Activated CD4-positive, alpha-beta T cell treated with anti-CD3 and anti-CD28 coated beads, Interleukin-2, amount 50 U/mL, for 1 hour (primary cell): ENCODE results near the gene CRYBB2.
"Not testable (repeated sequence)": the region's sequence is repeated elsewhere in the genome, so short reads cannot be mapped to it uniquely, and the experiment has no call there.

Source experiments
- DNase-seq: peaks from one replicate; pipeline ENCODE4 v3.0.0-alpha.2; 2020

Gene CRYBB2

GRCh38 chr22:25236417-25236816 lies 17.0 kb downstream of the CRYBB2 start:
- DNase-seq = no peak

DNA sequence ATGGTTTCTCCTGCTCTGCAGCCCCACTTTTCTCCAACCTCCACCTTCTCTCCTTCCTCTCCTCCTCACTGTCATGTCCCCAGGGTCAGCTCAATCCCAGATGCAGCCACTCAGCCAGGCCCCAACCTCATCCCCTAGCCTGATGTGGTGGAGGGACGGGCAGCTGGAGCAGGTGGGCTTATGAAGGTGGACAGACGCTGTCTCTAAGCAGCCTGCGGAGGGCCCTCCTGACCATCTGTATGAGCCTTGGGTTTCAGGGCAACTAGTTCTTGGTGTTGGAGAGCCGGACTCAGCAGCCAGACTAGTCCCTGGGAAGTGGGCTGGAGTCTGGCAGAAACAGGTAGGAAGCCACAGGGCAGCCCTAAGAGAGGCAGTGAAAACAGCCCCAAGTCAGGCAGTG lies 18.1 kb downstream of the CRYBB2 start:
- no peak for DNase-seq

- DNase-seq = not testable (repeated sequence)
These were observed 18.6 kb downstream of the CRYBB2 start for GRCh38 chr22:25238058-25238457.

DNA sequence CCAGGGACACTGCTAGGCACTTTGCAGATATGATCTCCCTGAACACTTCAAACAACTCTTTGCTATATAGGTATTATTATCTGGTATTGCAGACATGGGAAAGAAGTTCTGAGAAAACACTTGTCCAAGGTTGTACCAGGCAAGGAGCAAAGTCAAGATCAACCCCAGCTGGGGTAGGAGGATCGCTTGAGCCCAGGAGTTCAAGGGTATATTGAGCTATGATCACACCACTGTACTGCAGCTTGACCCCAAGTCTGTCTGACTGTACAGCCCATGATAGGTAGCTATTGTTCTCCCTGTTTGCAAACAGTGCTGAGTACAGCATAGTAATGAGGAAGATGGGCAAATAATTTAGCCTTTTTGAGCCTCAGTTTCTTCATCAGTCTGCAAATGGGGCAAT lies 35.7 kb downstream of the CRYBB2 start:
- DNase-seq = not testable (repeated sequence)

GRCh38 chr22:25267567-25267966 lies 48.1 kb downstream of the CRYBB2 start:
- not testable (repeated sequence) for DNase-seq

DNA sequence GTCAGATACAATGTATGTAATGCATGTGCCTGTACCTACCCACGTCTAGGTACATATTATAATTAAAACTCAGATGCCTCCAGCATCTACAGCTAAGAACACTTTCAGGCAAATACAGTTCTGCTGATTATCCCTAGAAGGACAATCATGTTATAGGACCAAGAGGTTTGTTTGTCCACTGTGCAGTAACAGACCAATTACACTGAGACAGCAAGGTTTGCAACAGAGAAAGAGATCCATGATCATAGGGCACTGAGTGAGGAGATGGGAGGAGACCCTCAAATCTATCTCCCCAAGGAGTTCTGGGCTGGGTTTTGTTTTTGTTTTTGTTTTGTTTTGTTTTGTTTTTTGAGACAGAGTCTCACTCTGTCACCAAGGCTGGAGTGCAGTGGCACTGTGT lies 49.5 kb downstream of the CRYBB2 start:
- DNase-seq = not testable (repeated sequence)

DNA sequence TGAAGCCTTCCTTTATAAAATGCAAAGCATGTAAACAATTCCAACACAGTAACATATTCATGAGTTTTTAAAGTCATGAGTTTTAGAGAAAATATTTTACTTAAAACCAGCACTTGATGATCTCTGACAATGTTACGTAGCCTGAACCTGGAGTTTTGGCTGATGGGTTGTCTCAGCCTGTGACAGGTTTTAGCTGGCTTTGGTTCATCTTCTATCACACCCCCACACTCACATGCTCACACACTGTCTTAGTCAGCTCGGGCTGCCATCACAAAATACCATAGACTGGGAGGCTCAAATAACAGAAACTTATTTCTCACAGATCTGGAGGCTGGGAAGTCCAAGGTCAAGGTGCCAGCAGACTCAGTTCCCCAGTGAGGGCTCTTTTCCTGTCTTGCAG lies 50.6 kb downstream of the CRYBB2 start:
- DNase-seq = not testable (repeated sequence)

DNA sequence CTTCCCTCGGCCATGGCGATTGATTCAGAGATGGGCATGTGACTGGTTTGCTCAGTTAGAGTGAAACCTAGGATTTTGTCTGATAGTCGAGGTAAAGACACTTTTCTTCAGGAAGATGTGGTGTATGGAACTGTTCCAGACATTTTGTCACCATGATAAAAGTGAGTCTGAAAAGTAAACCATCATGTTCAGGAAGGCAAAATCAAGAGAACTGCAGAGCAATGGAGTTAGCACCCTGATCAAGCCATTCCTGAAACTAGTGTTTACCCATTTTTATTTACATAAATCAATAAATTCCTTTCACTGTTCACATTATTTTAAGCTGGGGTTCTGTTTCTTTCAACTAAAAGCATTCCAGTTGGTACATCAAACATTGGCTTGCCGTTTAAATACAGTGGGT lies 53.8 kb downstream of the CRYBB2 start:
- DNase-seq = not testable (repeated sequence)

DNA sequence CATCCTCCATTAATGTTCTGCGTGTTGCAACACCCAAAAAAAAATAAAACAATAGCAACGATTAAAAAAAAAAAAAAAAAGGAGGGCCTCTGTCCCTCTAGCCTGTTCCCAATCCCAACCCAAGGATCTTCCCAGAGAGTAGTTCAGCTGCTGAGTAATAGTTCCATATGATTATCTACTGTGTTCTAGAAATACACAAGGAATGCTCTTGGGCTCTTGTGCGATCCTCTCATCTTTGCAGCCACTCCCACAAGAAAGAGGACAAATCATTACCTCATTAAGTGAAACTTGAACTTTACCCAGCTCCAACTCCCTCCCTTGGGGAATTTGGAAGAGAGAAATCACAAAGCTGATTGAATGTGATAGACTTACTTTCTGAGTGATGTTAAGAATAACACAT lies 54.5 kb downstream of the CRYBB2 start:
- not testable (repeated sequence) for DNase-seq

DNA sequence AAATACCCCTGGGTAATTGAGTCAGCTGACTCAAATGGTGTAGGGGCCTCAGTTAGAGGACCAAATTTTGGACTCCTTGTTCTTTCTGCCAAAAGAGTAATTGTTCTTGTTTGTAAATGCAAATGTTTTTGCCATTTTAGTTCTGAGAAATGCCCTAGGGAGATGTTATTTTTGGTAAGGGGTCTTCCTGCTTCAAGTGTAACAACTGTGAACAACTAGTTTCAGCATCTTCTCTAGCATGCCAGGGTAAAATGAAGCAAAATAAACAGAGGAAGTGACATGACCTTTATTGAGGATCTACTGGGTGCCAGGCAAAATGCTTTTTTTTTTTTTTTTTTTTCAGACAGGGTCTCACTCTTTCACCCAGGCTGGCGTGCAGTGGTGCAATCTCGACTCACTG lies 60.7 kb downstream of the CRYBB2 start:
- DNase-seq = not testable (repeated sequence)
